HCT116 (cell line): ENCODE data around the gene ESRRG. TPM values are rescaled to one million over a fixed set of nuclear protein-coding genes. Genes with fewer than 3 reads are reported as not detected.

Experiments used
- ATAC-seq: fragments of 200-7000 bp; cut with Tn5 transposase; 2 replicates; pipeline ENCODE4 v1.9.1; 2020; ENCODE audit warnings: mild to moderate bottlenecking, moderate library complexity
- BruUV-seq: library from RNA; stranded (reverse); fragments of 400-500 nt; replicated peaks from 2 replicates; lab custom pipeline; 2021; lab: Mats Ljungman, UMichigan
- CTCF ChIA-PET: fragments of 300-600 bp; sonication (Branson Sonifier 250); formaldehyde crosslinking; loops from one replicate; lab custom pipeline; 2021; ENCODE audit warnings: antibody characterized with exemption; lab: Charles Lee
- POLR2A ChIA-PET: fragments of 300-600, 350-600 bp; sonication (Branson Sonifier 250); formaldehyde crosslinking; loops from one replicate; lab custom pipeline; 2021; ENCODE audit warnings: antibody characterized with exemption; lab: Charles Lee
- RAD21 ChIA-PET, 2 experiments: fragments of 300-600 bp; sonication (Branson Sonifier 250); formaldehyde crosslinking; loops; one replicate each; lab custom pipeline; 2023; ENCODE audit warnings: low total read pairs in 2 of 2; ENCODE audit not compliant: uncharacterized antibody in 2 of 2, unreplicated experiment in 2 of 2, low non-redundant PET in 1 of 2; lab: Charles Lee
- DNase-seq: peaks from one replicate; pipeline ENCODE4 v3.0.0-alpha.2; 2010; ENCODE audit warnings: low read depth, low spot score
- H2AFZ ChIP-seq: fragments of 200-600 bp; shearing (Covaris generic), sonication (generic); 2 replicates; pipeline ENCODE4 v1.6.1; 2017; ENCODE audit warnings: low read depth, mixed run types, mixed read lengths, antibody characterized with exemption, low read length; ENCODE audit not compliant: poor library complexity, severe bottlenecking
- H3K27ac ChIP-seq: 2 replicates; pipeline ENCODE4 v1.5.1; 2012; ENCODE audit warnings: low read depth, low read length
- H3K27me3 ChIP-seq: fragments of 200-600 bp; sonication (generic); 2 replicates; pipeline ENCODE4 v1.6.1; 2016; ENCODE audit warnings: mixed run types, low read length, mixed read lengths; ENCODE audit not compliant: insufficient read depth
- H3K36me3 ChIP-seq, 2 experiments: fragments of 200-500 bp in 1 of 2; fragments of 200-600 bp in 1 of 2; sonication (Bioruptor generic) in 1 of 2; sonication (generic) in 1 of 2; 2 replicates each; pipeline versions ENCODE4 v1.5.1 to v1.6.1; 2014 to 2016; ENCODE audit warnings: low read length in 2 of 2, inconsistent platforms in 1 of 2, mixed read lengths in 1 of 2, mixed run types in 1 of 2; ENCODE audit not compliant: insufficient read depth in 2 of 2, control insufficient read depth in 1 of 2
- H3K4me1 ChIP-seq, 2 experiments: fragments of 200-600 bp in 1 of 2; sonication (generic) in 1 of 2; 2 replicates each; pipeline versions ENCODE4 v1.5.1 to v1.6.1; 2012 to 2017; ENCODE audit warnings: low read length in 2 of 2, inconsistent platforms in 1 of 2, mild to moderate bottlenecking in 1 of 2, mixed read lengths in 1 of 2, mixed run types in 1 of 2, moderate library complexity in 1 of 2; ENCODE audit not compliant: insufficient read depth in 2 of 2, control insufficient read depth in 1 of 2
- H3K4me2 ChIP-seq: fragments of 200-600 bp; sonication (generic); 2 replicates; pipeline ENCODE4 v1.6.1; 2017; ENCODE audit warnings: mixed run types, low read length, mixed read lengths
- H3K4me3 ChIP-seq, 2 experiments: fragments of 200-600 bp in 1 of 2; sonication (generic) in 1 of 2; replicated peaks in 1 of 2; 2 replicates each; pipeline ENCODE4 v1.5.1; 2011 to 2016; ENCODE audit warnings: low read length in 2 of 2, control low read depth in 1 of 2, low read depth in 1 of 2, mild to moderate bottlenecking in 1 of 2, mixed read lengths in 1 of 2, mixed run types in 1 of 2
- H3K79me2 ChIP-seq: fragments of 200-600 bp; sonication (generic); 2 replicates; pipeline ENCODE4 v1.6.1; 2017; ENCODE audit warnings: mild to moderate bottlenecking, mixed run types, low read length, moderate library complexity, mixed read lengths; ENCODE audit not compliant: insufficient read depth
- H3K9ac ChIP-seq: fragments of 200-600 bp; sonication (generic); 2 replicates; pipeline ENCODE4 v1.6.1; 2016; ENCODE audit warnings: low read length, mixed read lengths
- H3K9me2 ChIP-seq: fragments of 200-600 bp; sonication (generic), shearing (Covaris generic); 2 replicates; pipeline ENCODE4 v1.6.1; 2017; ENCODE audit warnings: mixed run types, mild to moderate bottlenecking, moderate library complexity; ENCODE audit not compliant: insufficient read depth
- H3K9me3 ChIP-seq, 2 experiments: fragments of 200-500 bp in 1 of 2; fragments of 200-600 bp in 1 of 2; sonication (Bioruptor generic) in 1 of 2; sonication (generic) in 1 of 2; 2 replicates each; pipeline ENCODE4 v1.6.1; 2014 to 2017; ENCODE audit warnings: low read length in 2 of 2, mixed read lengths in 2 of 2, inconsistent platforms in 1 of 2, low read depth in 1 of 2, mild to moderate bottlenecking in 1 of 2, mixed run types in 1 of 2, moderate library complexity in 1 of 2; ENCODE audit not compliant: control insufficient read depth in 1 of 2, insufficient read depth in 1 of 2
- H4K20me1 ChIP-seq: fragments of 200-600 bp; sonication (generic), shearing (Covaris generic); 2 replicates; pipeline ENCODE4 v1.6.1; 2017; ENCODE audit warnings: mixed run types, mild to moderate bottlenecking, moderate library complexity; ENCODE audit not compliant: insufficient read depth
- ATF3 ChIP-seq: IDR thresholded peaks from 2 replicates; pipeline ENCODE4 v1.6.1; 2012
- CBX3 ChIP-seq: IDR thresholded peaks from 2 replicates; pipeline ENCODE4 v1.6.1; 2012; ENCODE audit warnings: low read depth
- CEBPB ChIP-seq: IDR thresholded peaks from 2 replicates; pipeline ENCODE4 v1.6.1; 2012; ENCODE audit warnings: low read depth
- EGR1 ChIP-seq: IDR thresholded peaks from 2 replicates; pipeline ENCODE4 v1.6.1; 2012; ENCODE audit warnings: low read depth
- ELF1 ChIP-seq: IDR thresholded peaks from 2 replicates; pipeline ENCODE4 v1.6.1; 2012; ENCODE audit warnings: low read depth, borderline replicate concordance
- EZH2 ChIP-seq: fragments of 200-600 bp; sonication (generic); IDR thresholded peaks from 2 replicates; pipeline ENCODE4 v1.6.1; 2017; ENCODE audit warnings: antibody characterized with exemption, mixed run types
- POLR2A ChIP-seq: IDR thresholded peaks from 2 replicates; pipeline ENCODE4 v1.7.0; 2011; ENCODE audit warnings: borderline replicate concordance; ENCODE audit not compliant: insufficient read depth, insufficient read length; ENCODE audit errors: extremely low read depth
- POLR2AphosphoS5 ChIP-seq: IDR thresholded peaks from 2 replicates; pipeline ENCODE4 v1.6.1; 2011; ENCODE audit warnings: mild to moderate bottlenecking, low read depth, low read length, moderate library complexity
- RAD21 ChIP-seq: IDR thresholded peaks from 2 replicates; pipeline ENCODE4 v1.6.1; 2012; ENCODE audit warnings: low read depth, mild to moderate bottlenecking
- SIN3A ChIP-seq: IDR thresholded peaks from 2 replicates; pipeline ENCODE4 v1.6.1; 2012; ENCODE audit warnings: low read depth
- SP1 ChIP-seq: IDR thresholded peaks from 2 replicates; pipeline ENCODE4 v1.6.1; 2012; ENCODE audit warnings: low read depth
- SRF ChIP-seq: IDR thresholded peaks from 2 replicates; pipeline ENCODE4 v1.6.1; 2012; ENCODE audit warnings: low read depth
- TCF7L2 ChIP-seq: IDR thresholded peaks from 2 replicates; pipeline ENCODE4 v1.7.0; 2011; ENCODE audit warnings: borderline replicate concordance, inconsistent platforms; ENCODE audit not compliant: insufficient read depth, insufficient read length; ENCODE audit errors: extremely low read depth
- YY1 ChIP-seq: IDR thresholded peaks from 2 replicates; pipeline ENCODE4 v1.6.1; 2011; ENCODE audit warnings: low read length, low read depth, moderate library complexity, mild to moderate bottlenecking; ENCODE audit not compliant: insufficient replicate concordance; ENCODE audit errors: extremely low read depth
- ZBTB33 ChIP-seq: IDR thresholded peaks from 2 replicates; pipeline ENCODE4 v1.6.1; 2011; ENCODE audit warnings: mild to moderate bottlenecking, low read length, moderate library complexity; ENCODE audit not compliant: insufficient replicate concordance; ENCODE audit errors: extremely low read depth
- ZFX ChIP-seq: fragments of 450-650 bp; IDR thresholded peaks from 2 replicates; pipeline ENCODE4 v1.6.1; 2017
- ZNF274 ChIP-seq: fragments of 200-500 bp; sonication (Bioruptor generic); IDR thresholded peaks from 2 replicates; pipeline ENCODE4 v1.6.1; 2014; ENCODE audit warnings: mild to moderate bottlenecking, low read depth, low read length, inconsistent platforms
- intact Hi-C: fragments of 100-400 bp; cut with micrococcal nuclease; formaldehyde crosslinking; loops from 2 replicates; pipeline ENCODE4 v1.10.0; 2022
- total RNA-seq: library from RNA; stranded (reverse); gene quantifications from one replicate; pipeline ENCODE4 v1.2.1, GENCODE V29; 2021; ENCODE audit not compliant: unreplicated experiment

The ESRRG gene
- total RNA-seq, 1 experiment from 2014 or later, result not detected

GRCh38 chr1:216621536-216621935 is 101.7 kb downstream of the ESRRG start:
- no peaks in the 10 kb centered on the region; a peak in 1 of 4 replicates for H3K9me3 ChIP-seq
- no peaks in the 10 kb centered on the region for H3K79me2 ChIP-seq
- H4K20me1 ChIP-seq, result no peaks in the 10 kb centered on the region
- no TSS peak for BruUV-seq
- ChIA-PET POLR2A (no interaction called here), RAD21 (no interaction called here), CTCF (no interaction called here)
- no peaks in the 10 kb centered on the region for H3K27me3 ChIP-seq
- H3K9me2 ChIP-seq, result no peaks in the 10 kb centered on the region
- DNase-seq (no peak), ATAC-seq (no peak)
- TF ChIP-seq ZBTB33, result no peak
- TF ChIP-seq SRF, result no peak
- TF ChIP-seq ZNF274, result no peak
- no peak for TF ChIP-seq CBX3
- no peak for TF ChIP-seq CEBPB
- H3K9ac ChIP-seq, result no peak overlapping the region
- no peak overlapping the region for H3K4me3 ChIP-seq
- no peaks in the 10 kb centered on the region for H3K4me1 ChIP-seq
- no peak overlapping the region for H2AFZ ChIP-seq
- H3K27ac ChIP-seq, result no peak overlapping the region
- intact Hi-C loops, result no loop called here
- H3K4me2 ChIP-seq, result no peak overlapping the region
- H3K36me3 ChIP-seq, result no peaks in the 10 kb centered on the region

GRCh38 chr1:216617081-216617875 is 106.0 kb downstream of the ESRRG start:
- peaks cover 0 to 4% of the 10 kb centered on the region in 2 experiments; a peak in 2 of 4 replicates for H3K9me3 ChIP-seq
- no peak overlapping the region for H3K4me2 ChIP-seq
- H4K20me1 ChIP-seq, result no peaks in the 10 kb centered on the region
- CTCF ChIA-PET, result no interaction called here
- DNase-seq, result no peak
- no peak overlapping the region for H2AFZ ChIP-seq
- no peaks in the 10 kb centered on the region for H3K27me3 ChIP-seq
- H3K27ac ChIP-seq, result no peak overlapping the region
- BruUV-seq, result no TSS peak
- no peak overlapping the region for H3K4me3 ChIP-seq
- intact Hi-C loops, result no loop called here
- POLR2A ChIA-PET, result no interaction called here
- ATAC-seq, result no peak
- H3K9ac ChIP-seq, result no peak overlapping the region
- H3K36me3 ChIP-seq, result no peaks in the 10 kb centered on the region
- H3K9me2 ChIP-seq, result no peaks in the 10 kb centered on the region
- no peaks in the 10 kb centered on the region for H3K4me1 ChIP-seq
- RAD21 ChIA-PET, result no interaction called here
- H3K79me2 ChIP-seq, result no peaks in the 10 kb centered on the region
- TF ChIP-seq EGR1 (no peak), YY1 (no peak), POLR2AphosphoS5 (no peak), ZFX (no peak), SP1 (no peak), CEBPB (no peak), ELF1 (no peak), SIN3A (no peak), TCF7L2 (no peak), EZH2 (no peak), ATF3 (no peak), POLR2A (no peak), ZNF274 (no peak), RAD21 (no peak), ZBTB33 (no peak)
